Measurements from ENCODE around the gene MRPS18B. TPM values are rescaled to one million over a fixed set of nuclear protein-coding genes. Genes with fewer than 3 reads are reported as not detected.

MRPS18B gene
- total and polyA plus RNA-seq, 2 of the 13 experiments (the other 11 are each of a cell fraction or from before 2014, with no cell fraction given) = 125 to 131 TPM

DNA sequence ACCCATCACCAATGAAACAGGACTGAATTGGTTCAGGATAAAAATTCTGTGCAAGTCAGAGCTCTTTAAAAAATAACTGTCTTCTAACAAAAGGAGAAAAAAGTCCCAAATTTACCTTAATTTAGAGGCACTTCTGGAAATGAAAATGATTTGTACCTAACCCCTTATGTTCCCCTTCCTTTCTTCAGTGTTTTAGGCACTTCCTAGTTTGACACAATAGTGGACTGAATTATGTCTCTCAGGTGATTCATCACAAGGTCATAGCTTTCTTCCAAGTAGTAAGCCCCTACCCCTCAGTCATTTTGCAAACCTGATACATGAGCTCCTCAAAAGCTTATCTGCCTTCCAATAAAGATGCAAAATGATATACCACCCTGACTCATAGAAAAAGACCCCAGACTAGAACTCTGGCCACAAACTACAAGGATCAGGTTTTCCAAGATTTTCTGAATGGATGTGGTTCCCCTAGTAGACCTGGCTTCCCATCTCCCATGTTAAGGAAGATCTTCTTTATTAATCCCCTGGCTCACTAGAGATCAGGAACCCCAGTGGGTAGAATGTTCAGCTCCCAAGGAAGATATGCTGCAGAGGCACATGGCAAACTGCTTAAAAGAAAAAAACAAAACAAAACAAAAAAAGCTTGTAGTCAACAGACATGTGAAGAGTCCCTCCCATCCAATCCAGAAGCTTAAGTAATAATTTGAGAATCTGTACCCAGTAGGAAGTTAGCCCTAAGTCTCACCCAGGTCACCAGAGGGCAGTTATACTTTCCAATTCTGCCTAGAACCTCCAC, 4.2 kb upstream of the MRPS18B start (continued):
- peak; percentile 63 for TF ChIP-seq PAF1 (CRISPR knock-in tag; IDR thresholded peaks at IDR 0.05)
- TF ChIP-seq, protein P1, sequence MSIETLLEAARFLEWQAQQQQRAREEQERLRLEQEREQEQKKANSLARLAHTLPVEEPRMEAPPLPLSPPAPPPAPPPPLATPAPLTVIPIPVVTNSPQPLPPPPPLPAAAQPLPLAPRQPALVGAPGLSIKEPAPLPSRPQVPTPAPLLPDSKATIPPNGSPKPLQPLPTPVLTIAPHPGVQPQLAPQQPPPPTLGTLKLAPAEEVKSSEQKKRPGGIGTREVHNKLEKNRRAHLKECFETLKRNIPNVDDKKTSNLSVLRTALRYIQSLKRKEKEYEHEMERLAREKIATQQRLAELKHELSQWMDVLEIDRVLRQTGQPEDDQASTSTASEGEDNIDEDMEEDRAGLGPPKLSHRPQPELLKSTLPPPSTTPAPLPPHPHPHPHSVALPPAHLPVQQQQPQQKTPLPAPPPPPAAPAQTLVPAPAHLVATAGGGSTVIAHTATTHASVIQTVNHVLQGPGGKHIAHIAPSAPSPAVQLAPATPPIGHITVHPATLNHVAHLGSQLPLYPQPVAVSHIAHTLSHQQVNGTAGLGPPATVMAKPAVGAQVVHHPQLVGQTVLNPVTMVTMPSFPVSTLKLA (IDR thresholded peaks at IDR 0.05) = no peak
- TF ChIP-seq POLR2G (IDR thresholded peaks at IDR 0.05; ENCODE audit: low read depth, low read length) = peak; percentile 19
- TF ChIP-seq DNMT3B (CRISPR knock-in tag; conservative IDR thresholded peaks at IDR 0.05) = no peak
- TF ChIP-seq NFYC (CRISPR knock-in tag; IDR thresholded peaks at IDR 0.05) = no peak
- 0 out of 2 replicates have a peak, but pooled peaks have one; percentile 3 for TF ChIP-seq RXRB (CRISPR knock-in tag; IDR thresholded peaks at IDR 0.05; ENCODE audit: borderline replicate concordance)

DNA sequence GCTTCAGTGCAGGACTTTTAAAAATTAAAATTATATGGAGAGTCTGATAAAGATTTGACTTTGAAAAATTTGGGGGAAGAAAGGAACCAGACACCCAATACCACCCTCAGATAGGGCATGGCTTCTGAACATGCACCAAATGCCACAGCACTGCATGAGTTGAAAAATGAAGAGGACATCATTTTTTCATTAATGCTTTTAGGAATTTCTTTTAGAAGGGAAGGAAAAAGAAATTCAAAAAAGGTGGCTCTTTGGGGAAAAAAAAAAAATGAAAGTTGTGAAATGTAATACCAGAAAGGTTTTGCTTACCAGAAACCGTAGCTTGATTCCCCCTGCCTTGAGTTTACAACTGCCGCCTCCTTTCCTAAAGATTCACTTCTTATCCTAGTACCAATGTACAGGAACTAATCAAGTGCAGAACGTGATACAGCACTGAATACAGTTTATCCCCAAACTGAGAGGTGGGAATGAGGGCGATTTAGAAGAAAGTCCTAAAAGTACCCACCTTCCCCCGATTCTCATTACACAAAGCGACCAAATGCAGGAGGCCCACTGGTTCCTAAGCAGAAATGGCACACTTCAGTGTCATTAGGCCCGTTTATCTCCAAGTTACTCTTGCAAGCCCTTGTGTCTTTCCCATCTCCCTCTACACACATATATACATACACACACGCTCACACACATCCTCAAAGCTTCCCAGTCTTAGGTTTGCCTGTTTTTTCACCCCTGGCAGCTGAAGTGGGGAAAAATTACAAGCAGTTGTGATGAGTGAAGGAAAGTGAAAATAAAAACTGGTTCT, 3.4 kb upstream of the MRPS18B start:
- ChIA-PET POLR2A (interaction anchor here (0.6 to 4.8 kb wide), 46 partner anchors 11 to 1208 kb away, joined by 3 to 172 read pairs (median 4); partner anchors contain the start of genes ABCF1, ATAT1, C6orf136 and DHX16), CTCF (ENCODE audit: low intra/inter-chr PET ratio, low total read pairs) (no interaction called here)
- H3K9ac ChIP-seq (ENCODE audit: insufficient read depth, low read depth, low read length) = peak overlapping the region; percentile 100
- H3K79me2 ChIP-seq (ENCODE audit: insufficient read depth, low read length) = peaks cover 39% of the 10 kb centered on the region
- peak overlapping the region; percentile 13 to 87 (median 19); a peak in 3 of 6 replicates for H3K4me3 ChIP-seq (replicated peaks in 1 of 3; ENCODE audit: insufficient read depth in 1 of 3, low read depth in 2 of 3, low read length in 3 of 3)
- no peaks in the 10 kb centered on the region; a peak in 1 of 5 replicates for H3K27me3 ChIP-seq (ENCODE audit: control insufficient read depth in 1 of 2, insufficient read depth in 2 of 2, low read length in 2 of 2)
- H2AFZ ChIP-seq (ENCODE audit: low read length) = no peak overlapping the region
- intact Hi-C loops (cut with micrococcal nuclease; ENCODE audit: unreplicated experiment) = no loop called here
- no peak for FAIRE-seq
- 77% methylated on average over 8 of the region's 8 CpGs for WGBS (ENCODE audit: low lambda C conversion rate)
- DNase-seq (ENCODE audit: low spot score) = no peak
- peaks cover 2 to 11% of the 10 kb centered on the region in 2 experiments for H3K36me3 ChIP-seq (replicated peaks in 1 of 2; ENCODE audit: control insufficient read depth in 1 of 2, insufficient read depth in 2 of 2, low read length in 2 of 2)
- no peaks in the 10 kb centered on the region for H3K9me3 ChIP-seq (ENCODE audit: low read length)
- BruUV-seq (replicated peaks) = no TSS peak
- H3K27ac ChIP-seq (ENCODE audit: extremely low read length, insufficient read depth, low read length) = peak overlapping the region; percentile 98
- H4K20me1 ChIP-seq (ENCODE audit: insufficient read depth, low read length) = peaks cover 12% of the 10 kb centered on the region
- peak overlapping the region; percentile 88 for H3K4me2 ChIP-seq (ENCODE audit: low read depth, low read length)
- in situ Hi-C loops (cut with HindIII; ENCODE audit: extremely low pct_ligation_motif_present, low pct_unique_long_range_greater_than_20kb) = no loop called here
- ATAC-seq = no peak
- peaks cover 30% of the 10 kb centered on the region for H3K4me1 ChIP-seq (ENCODE audit: insufficient read depth, low read length)
- TF ChIP-seq, protein P2, sequence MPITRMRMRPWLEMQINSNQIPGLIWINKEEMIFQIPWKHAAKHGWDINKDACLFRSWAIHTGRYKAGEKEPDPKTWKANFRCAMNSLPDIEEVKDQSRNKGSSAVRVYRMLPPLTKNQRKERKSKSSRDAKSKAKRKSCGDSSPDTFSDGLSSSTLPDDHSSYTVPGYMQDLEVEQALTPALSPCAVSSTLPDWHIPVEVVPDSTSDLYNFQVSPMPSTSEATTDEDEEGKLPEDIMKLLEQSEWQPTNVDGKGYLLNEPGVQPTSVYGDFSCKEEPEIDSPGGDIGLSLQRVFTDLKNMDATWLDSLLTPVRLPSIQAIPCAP (CRISPR knock-in tag; IDR thresholded peaks at IDR 0.05; ENCODE audit: low read depth) = no peak
- no peak for TF ChIP-seq ZFP36L2 (CRISPR knock-in tag; IDR thresholded peaks at IDR 0.05)
- TF ChIP-seq MED1 (CRISPR knock-in tag; IDR thresholded peaks at IDR 0.05) = peak; percentile 13; the same call in 1 of the 2 replicates
- no peak for TF ChIP-seq ZNF207 (IDR thresholded peaks at IDR 0.05; ENCODE audit: borderline replicate concordance)
- TF ChIP-seq SAFB2 (CRISPR knock-in tag; IDR thresholded peaks at IDR 0.05; ENCODE audit: borderline replicate concordance, low read depth) = peak; percentile 36
- TF ChIP-seq ZNF3 (CRISPR knock-in tag; IDR thresholded peaks at IDR 0.05) = 0 out of 2 replicates have a peak, but pooled peaks have one; percentile 34
- no peak for TF ChIP-seq XBP1 (CRISPR knock-in tag; IDR thresholded peaks at IDR 0.05)
- TF ChIP-seq SOX13 (IDR thresholded peaks at IDR 0.05) = 0 out of 2 replicates have a peak, but pooled peaks have one; percentile 9
- no peak for TF ChIP-seq SOX13 (CRISPR knock-in tag; conservative IDR thresholded peaks at IDR 0.05 in 1 of 2, IDR thresholded peaks at IDR 0.05 in 1 of 2)
- peak; percentile 76; the same call in 1 of the 2 replicates for TF ChIP-seq ARID2 (CRISPR knock-in tag; IDR thresholded peaks at IDR 0.05; ENCODE audit: borderline replicate concordance)
- peak; percentile 16; the same call in 1 of the 2 replicates for TF ChIP-seq NFIC (IDR thresholded peaks at IDR 0.05; ENCODE audit: low read length)
- TF ChIP-seq CEBPB (IDR thresholded peaks at IDR 0.05; ENCODE audit: borderline replicate concordance, low read depth, low read length) = no peak
- TF ChIP-seq SATB2 (CRISPR knock-in tag; IDR thresholded peaks at IDR 0.05) = peak; percentile 55; the same call in 1 of the 2 replicates
- TF ChIP-seq ZNF430 (CRISPR knock-in tag; IDR thresholded peaks at IDR 0.05) = no peak; the same call in 1 of the 2 replicates
- TF ChIP-seq ZNF709 (CRISPR knock-in tag; IDR thresholded peaks at IDR 0.05) = peak; percentile 39; the same call in 1 of the 2 replicates

All from HepG2 (cell line).